HG02623 (cell line): ENCODE results near the gene TNS1.

ENCODE experiments used
- ATAC-seq: cut with Tn5 transposase; IDR thresholded peaks from one replicate; pipeline ENCODE4 v1.9.1; 2021; ENCODE audit warnings: moderate library complexity; ENCODE audit not compliant: unreplicated experiment

TNS1 gene

GRCh38 chr2:217854684-217855420, 147.9 kb downstream of the TNS1 start:
- ATAC-seq = no peak

- no peak for ATAC-seq
Observed at GRCh38 chr2:217853961-217854360, 148.8 kb downstream of the TNS1 start.

GRCh38 chr2:217853301-217853881, 149.4 kb downstream of the TNS1 start:
- ATAC-seq = no peak

- no peak for ATAC-seq
Observed at GRCh38 chr2:217852555-217853211, 150.1 kb downstream of the TNS1 start.

GRCh38 chr2:217851191-217852020, 151.4 kb downstream of the TNS1 start:
- ATAC-seq = no peak

- no peak for ATAC-seq
Observed at GRCh38 chr2:217849154-217849975, 153.4 kb downstream of the TNS1 start.

GRCh38 chr2:217848351-217848957, 154.3 kb downstream of the TNS1 start:
- ATAC-seq = no peak

- ATAC-seq = no peak
Observed at GRCh38 chr2:217847552-217848350, 155.0 kb downstream of the TNS1 start.

- no peak for ATAC-seq
Observed at GRCh38 chr2:217847115-217847514, 155.7 kb downstream of the TNS1 start.

GRCh38 chr2:217846321-217846743, 156.5 kb downstream of the TNS1 start:
- no peak for ATAC-seq

- ATAC-seq = no peak
Observed at GRCh38 chr2:217845301-217845700, 157.5 kb downstream of the TNS1 start.

- no peak for ATAC-seq
Observed at GRCh38 chr2:217844696-217845095, 158.1 kb downstream of the TNS1 start.

GRCh38 chr2:217843324-217843723, 159.5 kb downstream of the TNS1 start:
- ATAC-seq = no peak

- no peak for ATAC-seq
Observed at GRCh38 chr2:217842017-217842416, 160.8 kb downstream of the TNS1 start.

- no peak for ATAC-seq
Observed at GRCh38 chr2:217840522-217840921, 162.3 kb downstream of the TNS1 start.

- ATAC-seq = no peak
Observed at GRCh38 chr2:217839750-217840107, 163.1 kb downstream of the TNS1 start.

GRCh38 chr2:217839073-217839749, 163.6 kb downstream of the TNS1 start:
- ATAC-seq = no peak

GRCh38 chr2:217838409-217838831, 164.4 kb downstream of the TNS1 start:
- no peak for ATAC-seq

GRCh38 chr2:217837530-217837929, 165.3 kb downstream of the TNS1 start:
- no peak for ATAC-seq
